HG03097 (cell line): ENCODE measurements around the gene PGA3.
"Not testable (repeated sequence)": the region's sequence is repeated elsewhere in the genome, so short reads cannot be mapped to it uniquely, and the experiment has no call there.

Experiments
- ATAC-seq: cut with Tn5 transposase; IDR thresholded peaks from one replicate; pipeline ENCODE4 v1.9.1; 2021; ENCODE audit not compliant: unreplicated experiment, low FRiP score

Gene PGA3

GRCh38 chr11:61204502-61205059, 1.3 kb downstream of the PGA3 start:
- not testable (repeated sequence) for ATAC-seq

- ATAC-seq: not testable (repeated sequence)
These were observed 4.5 kb downstream of the PGA3 start for GRCh38 chr11:61207636-61208310.

GRCh38 chr11:61210629-61211028, 7.3 kb downstream of the PGA3 start:
- not testable (repeated sequence) for ATAC-seq

GRCh38 chr11:61211327-61211952, 8.1 kb downstream of the PGA3 start:
- not testable (repeated sequence) for ATAC-seq

GRCh38 chr11:61212202-61212601, 8.9 kb downstream of the PGA3 start:
- ATAC-seq: not testable (repeated sequence)

GRCh38 chr11:61213711-61214324, 10.5 kb downstream of the PGA3 start:
- ATAC-seq: not testable (repeated sequence)

GRCh38 chr11:61218306-61218705, 15.0 kb downstream of the PGA3 start:
- ATAC-seq: not testable (repeated sequence)

GRCh38 chr11:61219016-61219415, 15.7 kb downstream of the PGA3 start:
- ATAC-seq: not testable (repeated sequence)

GRCh38 chr11:61222047-61222446, 18.7 kb downstream of the PGA3 start, which contains the start of gene PGA4:
TSS of gene PGA4 (plus strand) at chr11:61222347. CDS start at chr11:61222401, 54 bp downstream.
- not testable (repeated sequence) for ATAC-seq

- not testable (repeated sequence) for ATAC-seq
These were observed 19.4 kb downstream of the PGA3 start for GRCh38 chr11:61222692-61223091.

GRCh38 chr11:61226457-61227137, 23.3 kb downstream of the PGA3 start:
- not testable (repeated sequence) for ATAC-seq

- ATAC-seq: not testable (repeated sequence)
These were observed 26.1 kb downstream of the PGA3 start for GRCh38 chr11:61229458-61229857.

- ATAC-seq: not testable (repeated sequence)
These were observed 27.7 kb downstream of the PGA3 start for GRCh38 chr11:61231033-61231432.

GRCh38 chr11:61231585-61231984, 28.3 kb downstream of the PGA3 start:
- ATAC-seq: not testable (repeated sequence)

- not testable (repeated sequence) for ATAC-seq
These were observed 29.3 kb downstream of the PGA3 start for GRCh38 chr11:61232548-61233145.

GRCh38 chr11:61237130-61237529, 33.8 kb downstream of the PGA3 start:
- ATAC-seq: not testable (repeated sequence)

GRCh38 chr11:61240288-61240687, 37.0 kb downstream of the PGA3 start:
- not testable (repeated sequence) for ATAC-seq

GRCh38 chr11:61240875-61241274, 37.6 kb downstream of the PGA3 start, which contains the start of gene PGA5:
TSS of gene PGA5 (plus strand) at chr11:61241175. CDS start at chr11:61241227, 52 bp downstream.
- ATAC-seq: not testable (repeated sequence)

GRCh38 chr11:61241526-61241925, 38.2 kb downstream of the PGA3 start:
- ATAC-seq: not testable (repeated sequence)
